ENCODE results near the gene C11orf87.

C11orf87 gene

DNA sequence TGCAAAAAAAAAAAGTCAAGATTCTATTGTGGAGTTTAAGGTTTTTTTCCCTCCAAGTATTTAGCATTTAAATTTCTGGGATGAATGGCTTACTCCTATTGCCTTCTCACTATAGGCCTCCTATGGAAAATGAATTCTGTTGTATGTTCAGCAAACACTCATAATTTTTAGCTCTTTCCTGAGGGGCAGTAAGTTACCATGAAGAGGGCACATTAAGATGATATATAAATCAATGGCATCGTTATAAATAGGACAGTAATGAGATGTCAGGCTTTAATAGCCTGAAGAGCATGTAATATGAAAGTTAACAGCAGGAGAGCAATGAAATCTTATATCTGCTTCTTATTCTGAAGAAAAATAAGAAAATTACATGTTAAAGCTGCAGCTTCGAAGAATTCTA is 32.9 kb downstream of the C11orf87 start:
- DNase-seq: no peak

Data from amniotic stem cell (primary cell).